Suprapubic skin (tissue), 4 donors: ENCODE results near the gene ALOX5AP. TPM values are rescaled to one million over a fixed set of nuclear protein-coding genes. Genes with fewer than 3 reads are reported as not detected.

Experiments used
- DNase-seq, 2 donors: peaks; one replicate each; pipeline ENCODE4 v3.0.0-alpha.2; 2019; ENCODE audit warnings: low spot score in 2 of 2
- H3K27ac ChIP-seq: fragments of 200-600 bp; sonication (generic); one replicate; pipeline ENCODE4 v1.5.1; 2019
- H3K27me3 ChIP-seq: fragments of 200-600 bp; sonication (generic); one replicate; pipeline ENCODE4 v1.5.1; 2019
- H3K36me3 ChIP-seq: fragments of 200-600 bp; sonication (generic); one replicate; pipeline ENCODE4 v1.5.1; 2019
- H3K4me1 ChIP-seq: fragments of 200-600 bp; sonication (generic); one replicate; pipeline ENCODE4 v1.5.1; 2019
- H3K4me3 ChIP-seq: fragments of 200-600 bp; sonication (generic); one replicate; pipeline ENCODE4 v1.5.1; 2019; ENCODE audit warnings: mild to moderate bottlenecking
- H3K9me3 ChIP-seq: fragments of 200-600 bp; sonication (generic); one replicate; pipeline ENCODE4 v1.5.1; 2019
- EP300 ChIP-seq: sonication (generic); formaldehyde crosslinking; IDR thresholded peaks from one replicate; pipeline ENCODE4 v1.6.1; 2017; ENCODE audit warnings: antibody characterized with exemption
- POLR2A ChIP-seq, 2 donors: fragments of 450-650 bp; IDR thresholded peaks; one replicate each; pipeline ENCODE4 v1.6.1; 2017; ENCODE audit warnings: antibody characterized with exemption in 2 of 2, mild to moderate bottlenecking in 2 of 2, moderate library complexity in 2 of 2
- POLR2AphosphoS5 ChIP-seq, 3 donors: sonication (generic); formaldehyde crosslinking; IDR thresholded peaks; one replicate each; pipeline ENCODE4 v1.6.1; 2017; ENCODE audit warnings: antibody characterized with exemption in 3 of 3
- WGBS: methylation state at CpG from one replicate; pipeline ENCODE4 v1.1.5; 2018; 5-methylcytosine and 5-hydroxymethylcytosine counted together
- total RNA-seq, 4 donors: library from RNA; depleted of rRNA; stranded (reverse); fragments of >200 nt; gene quantifications; one replicate each; pipeline ENCODE4 v1.1.0, GENCODE V29; 2016
- TF ChIP-seq, protein P1 (sequence below), 2 donors: fragments of 200-600 bp in 1 of 2; fragments of 450-650 bp in 1 of 2; sonication (generic) in 1 of 2; IDR thresholded peaks; one replicate each; pipeline ENCODE4 v1.5.1; 2016 to 2019; ENCODE audit warnings: antibody characterized with exemption in 2 of 2, mild to moderate bottlenecking in 1 of 2, moderate library complexity in 1 of 2

Gene ALOX5AP
- total RNA-seq, 4 donors from 2014 or later: 5.1 to 13.2 (median 6.7) TPM

DNA sequence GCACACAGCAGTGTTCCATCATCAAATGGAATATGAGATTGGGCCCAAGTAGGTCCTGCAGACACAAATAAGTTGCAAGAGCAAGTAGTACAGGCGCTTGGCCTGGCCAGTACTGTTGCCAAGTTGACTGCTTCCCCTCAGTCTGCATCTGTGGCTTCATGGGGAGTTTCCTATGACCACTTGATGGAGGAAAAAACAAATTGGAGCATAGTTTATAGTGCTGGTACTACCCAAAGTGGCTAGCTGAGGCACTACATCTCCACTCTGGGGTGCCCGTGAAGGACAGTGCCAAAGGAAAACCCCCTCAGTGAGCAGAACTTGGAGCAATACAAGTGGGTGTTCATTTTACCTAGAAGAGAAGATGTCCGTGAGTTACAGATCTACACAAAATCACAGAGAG lies 10.6 kb upstream of the ALOX5AP start:
- no peak for DNase-seq
- whole genome bisulfite sequencing: 96% methylated on average over 3 of the region's 3 CpGs
- Histone ChIP-seq H3K4me3 (no peak overlapping the region), H3K27me3 (no peaks in the 10 kb centered on the region), H3K9me3 (no peaks in the 10 kb centered on the region), H3K36me3 (no peaks in the 10 kb centered on the region), H3K27ac (no peak overlapping the region), H3K4me1 (no peaks in the 10 kb centered on the region)
- no peak for TF ChIP-seq POLR2A (IDR thresholded peaks at IDR 0.05)
- no peak for TF ChIP-seq POLR2AphosphoS5 (IDR thresholded peaks at IDR 0.05)
- TF ChIP-seq, protein P1, sequence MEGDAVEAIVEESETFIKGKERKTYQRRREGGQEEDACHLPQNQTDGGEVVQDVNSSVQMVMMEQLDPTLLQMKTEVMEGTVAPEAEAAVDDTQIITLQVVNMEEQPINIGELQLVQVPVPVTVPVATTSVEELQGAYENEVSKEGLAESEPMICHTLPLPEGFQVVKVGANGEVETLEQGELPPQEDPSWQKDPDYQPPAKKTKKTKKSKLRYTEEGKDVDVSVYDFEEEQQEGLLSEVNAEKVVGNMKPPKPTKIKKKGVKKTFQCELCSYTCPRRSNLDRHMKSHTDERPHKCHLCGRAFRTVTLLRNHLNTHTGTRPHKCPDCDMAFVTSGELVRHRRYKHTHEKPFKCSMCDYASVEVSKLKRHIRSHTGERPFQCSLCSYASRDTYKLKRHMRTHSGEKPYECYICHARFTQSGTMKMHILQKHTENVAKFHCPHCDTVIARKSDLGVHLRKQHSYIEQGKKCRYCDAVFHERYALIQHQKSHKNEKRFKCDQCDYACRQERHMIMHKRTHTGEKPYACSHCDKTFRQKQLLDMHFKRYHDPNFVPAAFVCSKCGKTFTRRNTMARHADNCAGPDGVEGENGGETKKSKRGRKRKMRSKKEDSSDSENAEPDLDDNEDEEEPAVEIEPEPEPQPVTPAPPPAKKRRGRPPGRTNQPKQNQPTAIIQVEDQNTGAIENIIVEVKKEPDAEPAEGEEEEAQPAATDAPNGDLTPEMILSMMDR (IDR thresholded peaks at IDR 0.05): no peak
- no peak for TF ChIP-seq EP300

DNA sequence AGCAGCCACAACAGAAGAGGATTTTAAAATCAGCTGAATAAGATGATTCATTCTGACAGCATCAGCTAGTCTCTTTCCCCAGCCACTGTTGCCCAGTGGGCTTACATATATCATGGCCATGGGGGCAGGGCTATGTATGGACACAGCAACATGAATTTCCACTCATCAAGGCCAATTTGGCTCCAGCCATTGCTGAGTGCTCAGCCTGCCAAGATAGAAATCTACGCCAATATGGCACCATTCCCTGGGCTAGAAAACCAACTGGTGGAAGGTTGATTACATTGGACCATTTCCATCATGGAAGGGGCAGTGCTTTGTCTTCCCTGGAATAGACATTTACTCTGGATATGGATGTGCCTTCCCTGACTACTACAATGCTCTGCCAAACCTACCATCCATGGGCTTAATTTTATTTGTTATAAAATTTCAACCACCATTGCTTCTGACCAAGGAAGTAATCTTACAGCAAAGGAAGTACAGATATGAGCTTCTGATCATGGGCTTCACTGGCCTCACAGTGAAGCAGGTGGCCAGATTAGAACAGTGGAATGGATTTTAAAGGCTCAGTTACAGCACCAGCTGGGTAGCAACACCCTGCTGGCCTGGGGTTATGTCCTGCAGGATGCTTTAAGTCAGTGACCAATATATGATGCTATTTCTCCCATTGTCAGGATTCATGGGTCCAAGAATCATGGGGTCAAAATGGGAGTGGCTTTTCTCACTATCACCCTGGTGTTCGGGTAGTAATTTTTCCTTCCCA lies 9.8 kb upstream of the ALOX5AP start:
- H3K9me3 ChIP-seq: no peaks in the 10 kb centered on the region
- no peaks in the 10 kb centered on the region for H3K36me3 ChIP-seq
- no peaks in the 10 kb centered on the region for H3K27me3 ChIP-seq
- no peak overlapping the region for H3K27ac ChIP-seq
- no peak for DNase-seq
- H3K4me1 ChIP-seq: no peaks in the 10 kb centered on the region
- TF ChIP-seq EP300 (no peak), POLR2A (IDR thresholded peaks at IDR 0.05) (no peak), POLR2AphosphoS5 (IDR thresholded peaks at IDR 0.05) (no peak)
- TF ChIP-seq, protein P1 (IDR thresholded peaks at IDR 0.05): no peak
- whole genome bisulfite sequencing: 70% methylated on average over 2 of the region's 2 CpGs
- H3K4me3 ChIP-seq: no peak overlapping the region

DNA sequence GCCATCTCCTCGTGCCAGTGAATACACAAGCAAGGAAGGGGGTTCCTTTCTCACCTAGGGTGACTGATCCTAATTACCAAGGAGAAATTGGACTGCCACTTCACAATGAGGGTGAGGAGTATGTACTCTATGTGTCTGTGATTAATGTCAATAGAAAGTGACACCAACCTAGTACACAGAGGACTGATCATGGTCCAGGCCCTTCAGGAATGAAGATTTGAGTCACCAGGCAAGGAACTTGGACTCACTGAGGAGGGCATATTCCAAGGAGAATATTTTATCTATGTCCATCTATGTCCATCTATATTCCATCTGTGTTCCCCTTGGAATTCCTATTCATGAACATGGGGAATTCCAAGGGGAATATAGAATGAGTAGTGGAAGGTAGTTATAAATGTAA lies 9.2 kb upstream of the ALOX5AP start:
- Histone ChIP-seq H3K36me3 (no peaks in the 10 kb centered on the region), H3K27ac (no peak overlapping the region), H3K4me3 (no peak overlapping the region), H3K4me1 (no peaks in the 10 kb centered on the region), H3K9me3 (no peaks in the 10 kb centered on the region), H3K27me3 (no peaks in the 10 kb centered on the region)
- WGBS: 100% methylated on average over 1 of the region's 1 CpG
- DNase-seq: no peak
- TF ChIP-seq POLR2AphosphoS5 (IDR thresholded peaks at IDR 0.05) (no peak), POLR2A (IDR thresholded peaks at IDR 0.05) (no peak), EP300 (no peak)
- TF ChIP-seq, protein P1 (IDR thresholded peaks at IDR 0.05): no peak

DNA sequence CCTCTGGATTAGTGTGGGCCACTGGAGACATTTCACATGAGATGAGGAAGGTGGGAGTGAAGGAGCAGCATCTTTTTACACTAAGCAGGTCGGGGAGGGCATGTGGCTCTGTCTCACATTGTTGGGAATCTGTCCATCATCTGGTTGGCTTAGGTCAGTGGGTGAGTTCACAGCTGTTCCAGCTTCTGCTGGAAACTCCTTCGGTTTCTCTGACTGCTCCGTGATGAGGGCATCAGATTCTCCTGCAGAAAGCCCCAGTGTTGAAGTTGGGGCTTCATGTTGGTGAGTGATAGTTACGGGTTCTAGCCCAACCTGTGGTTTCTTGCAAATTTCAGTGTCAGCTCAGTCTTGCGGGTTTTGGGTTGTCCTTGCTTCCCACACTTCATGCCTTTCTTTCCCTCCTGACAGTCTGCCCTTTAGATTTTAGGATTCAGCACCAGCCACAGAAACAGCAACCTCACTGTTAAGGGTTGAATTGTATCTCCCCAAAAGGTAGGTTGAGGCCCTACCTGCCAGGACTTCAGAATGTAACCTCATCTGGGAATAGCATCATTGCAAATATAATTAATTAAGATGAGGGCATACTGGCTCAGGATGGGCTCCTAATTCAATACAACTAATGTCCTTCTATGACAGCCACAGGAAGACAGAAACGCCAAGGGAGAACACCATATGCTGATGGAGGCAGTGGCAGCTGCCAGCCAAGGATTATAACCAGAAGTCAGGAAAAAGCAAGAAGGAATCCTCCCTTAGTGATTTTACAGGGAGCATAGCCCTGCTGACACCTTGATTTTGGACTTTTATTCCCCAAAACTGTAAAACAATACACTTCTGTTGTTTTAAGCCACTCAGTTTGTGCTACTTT lies 7.6 kb upstream of the ALOX5AP start:
- no peaks in the 10 kb centered on the region for H3K36me3 ChIP-seq
- TF ChIP-seq POLR2AphosphoS5 (IDR thresholded peaks at IDR 0.05): no peak
- TF ChIP-seq, protein P1 (IDR thresholded peaks at IDR 0.05): no peak
- TF ChIP-seq EP300: no peak
- TF ChIP-seq POLR2A (IDR thresholded peaks at IDR 0.05): no peak
- 85% methylated on average over 6 of the region's 6 CpGs for WGBS
- DNase-seq: no peak
- peaks cover 7% of the 10 kb centered on the region for H3K27me3 ChIP-seq
- H3K27ac ChIP-seq: no peak overlapping the region
- H3K9me3 ChIP-seq: no peaks in the 10 kb centered on the region
- H3K4me3 ChIP-seq: no peak overlapping the region
- H3K4me1 ChIP-seq: no peaks in the 10 kb centered on the region

DNA sequence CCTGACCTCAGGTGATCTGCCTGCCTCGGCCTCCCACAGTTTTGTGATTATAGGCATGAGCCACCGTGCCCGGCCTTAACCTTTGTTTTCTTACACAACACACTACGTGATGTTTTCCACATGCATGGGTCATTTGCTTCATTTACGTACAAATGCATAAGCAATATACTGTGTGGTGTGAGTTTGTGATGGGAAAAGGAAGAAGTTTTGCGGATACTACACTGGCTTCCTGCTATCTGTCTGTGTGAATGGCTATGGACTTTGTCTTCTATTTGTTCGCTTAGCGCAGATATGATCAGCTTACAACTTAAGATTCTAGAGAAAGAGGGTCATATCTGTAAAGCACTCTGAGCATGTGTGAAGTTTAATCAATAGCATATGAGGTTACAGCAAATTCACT lies 5.5 kb upstream of the ALOX5AP start:
- H3K36me3 ChIP-seq: no peaks in the 10 kb centered on the region
- DNase-seq: no peak
- H3K4me3 ChIP-seq: no peak overlapping the region
- 95% methylated on average over 8 of the region's 8 CpGs for WGBS
- no peaks in the 10 kb centered on the region for H3K9me3 ChIP-seq
- H3K27me3 ChIP-seq: peaks cover 7% of the 10 kb centered on the region
- TF ChIP-seq, protein P1 (IDR thresholded peaks at IDR 0.05): no peak
- TF ChIP-seq EP300 (no peak), POLR2AphosphoS5 (IDR thresholded peaks at IDR 0.05) (no peak), POLR2A (IDR thresholded peaks at IDR 0.05) (no peak)
- no peak overlapping the region for H3K27ac ChIP-seq
- no peaks in the 10 kb centered on the region for H3K4me1 ChIP-seq
